Transverse colon (tissue), 4 donors: Measurements from ENCODE around the gene HAPSTR1.

Experiments used
- POLR2A ChIP-seq: fragments of 450-650 bp; IDR thresholded peaks from one replicate; pipeline ENCODE4 v1.6.1; 2016; ENCODE audit warnings: antibody characterized with exemption, mild to moderate bottlenecking, moderate library complexity
- POLR2AphosphoS5 ChIP-seq, 3 donors: sonication (generic); formaldehyde crosslinking; IDR thresholded peaks; one replicate each; pipeline ENCODE4 v1.6.1; 2016; ENCODE audit warnings: antibody characterized with exemption in 3 of 3
- TF ChIP-seq, protein P1 (sequence below), 5 experiments: fragments of 200-600 bp in 3 of 5; fragments of 450-650 bp in 2 of 5; sonication (generic) in 3 of 5; IDR thresholded peaks; 1 replicate in 2 of 5; 2 replicates in 3 of 5; pipeline ENCODE4 v1.5.1; 2016 to 2017; ENCODE audit warnings: antibody characterized with exemption in 5 of 5, inconsistent platforms in 3 of 5, mild to moderate bottlenecking in 2 of 5, moderate library complexity in 1 of 5

DNA sequence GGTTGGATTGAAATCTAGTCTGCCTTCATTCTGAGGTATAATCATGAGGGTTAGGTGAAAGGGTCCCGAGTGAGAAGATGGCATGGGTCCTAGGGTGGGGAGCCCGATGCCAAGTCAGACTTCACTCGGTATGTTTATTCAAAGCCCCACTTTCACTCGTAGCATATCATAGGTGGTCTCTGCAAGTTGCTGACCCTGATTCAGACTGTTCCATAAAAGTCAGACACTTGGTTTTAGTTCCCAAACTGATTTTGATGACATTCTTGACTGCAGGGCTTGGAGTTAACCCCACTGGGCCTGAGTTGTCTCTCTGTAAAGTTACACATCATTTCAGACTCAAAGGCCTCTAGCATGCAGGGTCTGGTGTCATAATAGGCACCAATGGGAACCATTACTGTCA lies 17.8 kb downstream of the HAPSTR1 start:
- TF ChIP-seq POLR2A (no peak), POLR2AphosphoS5 (IDR thresholded peaks at IDR 0.05) (no peak)
- TF ChIP-seq, protein P1, sequence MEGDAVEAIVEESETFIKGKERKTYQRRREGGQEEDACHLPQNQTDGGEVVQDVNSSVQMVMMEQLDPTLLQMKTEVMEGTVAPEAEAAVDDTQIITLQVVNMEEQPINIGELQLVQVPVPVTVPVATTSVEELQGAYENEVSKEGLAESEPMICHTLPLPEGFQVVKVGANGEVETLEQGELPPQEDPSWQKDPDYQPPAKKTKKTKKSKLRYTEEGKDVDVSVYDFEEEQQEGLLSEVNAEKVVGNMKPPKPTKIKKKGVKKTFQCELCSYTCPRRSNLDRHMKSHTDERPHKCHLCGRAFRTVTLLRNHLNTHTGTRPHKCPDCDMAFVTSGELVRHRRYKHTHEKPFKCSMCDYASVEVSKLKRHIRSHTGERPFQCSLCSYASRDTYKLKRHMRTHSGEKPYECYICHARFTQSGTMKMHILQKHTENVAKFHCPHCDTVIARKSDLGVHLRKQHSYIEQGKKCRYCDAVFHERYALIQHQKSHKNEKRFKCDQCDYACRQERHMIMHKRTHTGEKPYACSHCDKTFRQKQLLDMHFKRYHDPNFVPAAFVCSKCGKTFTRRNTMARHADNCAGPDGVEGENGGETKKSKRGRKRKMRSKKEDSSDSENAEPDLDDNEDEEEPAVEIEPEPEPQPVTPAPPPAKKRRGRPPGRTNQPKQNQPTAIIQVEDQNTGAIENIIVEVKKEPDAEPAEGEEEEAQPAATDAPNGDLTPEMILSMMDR (IDR thresholded peaks at IDR 0.05) = no peak
